ENCODE results near the gene CSNK1G2.

Gene CSNK1G2

GRCh38 chr19:1970003-1970805 is 29.2 kb downstream of the CSNK1G2 start:
- DNase-seq, result no peak

DNA sequence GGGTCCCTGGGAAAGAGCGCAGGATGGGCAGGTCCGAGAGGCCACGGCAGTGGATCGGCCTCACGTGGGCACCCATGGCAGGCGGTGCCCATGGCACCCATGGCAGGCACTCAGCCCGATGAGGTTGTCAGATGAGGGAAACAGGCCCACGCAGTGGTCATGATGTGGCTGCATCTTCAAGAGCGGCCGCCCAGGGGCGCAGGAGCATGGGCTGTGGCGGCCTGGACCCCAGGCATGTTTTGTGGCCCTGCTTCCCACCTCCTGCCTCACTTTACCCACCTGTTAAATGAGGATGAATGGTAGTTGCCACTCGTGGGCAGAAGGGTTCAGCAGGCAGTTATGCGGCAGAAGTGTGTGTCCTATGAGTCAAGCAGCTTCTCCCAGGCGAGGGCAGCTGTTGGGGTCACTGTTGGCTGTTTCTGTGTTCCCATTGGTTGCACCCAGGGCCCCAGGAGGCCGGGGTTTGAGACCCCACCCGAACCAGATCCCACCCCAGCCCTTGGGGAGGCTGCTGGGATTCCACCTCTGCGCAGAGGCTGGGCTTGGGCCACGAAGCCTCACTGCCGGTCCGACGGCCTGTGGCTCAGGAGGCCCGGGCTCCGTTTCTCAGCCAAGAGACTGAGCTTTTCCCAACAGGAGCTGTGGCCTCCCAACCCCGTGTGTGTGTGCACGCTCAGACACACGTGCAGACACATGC is 30.0 kb downstream of the CSNK1G2 start:
- DNase-seq, result no peak

- no peak for DNase-seq
Measured at GRCh38 chr19:1974381-1975161, 33.6 kb downstream of the CSNK1G2 start.

DNA sequence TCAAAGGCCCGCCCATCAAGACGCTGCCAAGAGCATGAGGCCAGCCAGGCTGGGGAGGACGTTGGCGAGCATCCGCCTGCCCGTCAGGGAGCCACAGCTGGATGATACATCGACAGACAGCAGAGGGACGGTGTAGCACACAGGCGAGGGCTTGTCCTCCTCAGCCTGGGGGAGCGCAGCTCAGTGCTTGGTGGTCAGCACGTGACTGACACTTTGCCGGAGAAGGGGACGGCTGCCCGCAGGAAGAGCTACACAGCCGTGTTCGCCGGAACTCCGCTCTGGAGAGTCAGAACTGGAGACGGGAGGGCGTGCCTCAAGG is 34.1 kb downstream of the CSNK1G2 start:
- DNase-seq, result no peak

DNA sequence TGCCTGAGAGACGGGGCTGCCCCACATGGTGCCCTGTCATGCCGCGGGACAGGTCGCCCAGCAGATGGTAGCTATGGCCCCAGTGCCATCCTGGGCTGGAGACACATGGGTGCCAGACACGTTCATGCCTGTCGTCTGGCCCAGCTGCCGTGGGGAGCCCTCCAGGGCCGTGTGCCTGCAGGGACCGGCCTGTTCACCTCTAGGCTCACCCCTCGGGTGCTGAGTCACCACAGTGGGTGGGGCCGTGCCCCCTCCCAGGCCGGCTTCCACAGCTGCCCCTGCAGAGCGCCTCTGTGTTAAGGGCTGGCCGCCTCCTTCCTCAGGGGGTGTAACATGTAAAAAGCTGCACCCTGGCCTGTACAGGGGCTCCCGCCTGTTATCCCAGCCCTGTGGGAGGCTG is 36.1 kb downstream of the CSNK1G2 start:
- DNase-seq, result no peak

DNA sequence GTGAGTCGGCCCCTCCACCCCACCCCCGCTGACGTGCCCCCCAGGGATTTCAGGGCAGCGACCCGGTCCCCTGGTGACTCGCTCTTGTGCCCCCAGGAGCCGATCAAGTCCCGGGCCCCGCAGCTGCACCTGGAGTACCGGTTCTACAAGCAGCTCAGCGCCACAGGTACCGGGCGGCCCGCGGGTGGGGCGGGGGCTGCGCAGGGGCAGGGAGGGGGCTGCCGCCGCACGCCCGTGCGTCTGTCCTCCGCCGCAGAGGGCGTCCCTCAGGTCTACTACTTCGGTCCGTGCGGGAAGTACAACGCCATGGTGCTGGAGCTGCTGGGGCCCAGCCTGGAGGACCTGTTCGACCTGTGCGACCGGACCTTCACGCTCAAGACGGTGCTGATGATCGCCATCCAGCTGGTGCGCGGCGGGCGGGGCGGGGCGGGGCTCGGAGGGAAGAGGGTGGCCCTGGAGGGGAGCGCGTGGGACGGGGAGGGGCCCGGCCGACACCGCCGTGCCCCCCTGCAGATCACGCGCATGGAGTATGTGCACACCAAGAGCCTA is 37.4 kb downstream of the CSNK1G2 start:
- DNase-seq, result no peak

GRCh38 chr19:1979017-1979416 is 38.0 kb downstream of the CSNK1G2 start:
- no peak for DNase-seq

GRCh38 chr19:1979642-1980041 is 38.7 kb downstream of the CSNK1G2 start:
- no peak for DNase-seq

GRCh38 chr19:1980091-1980808 is 39.3 kb downstream of the CSNK1G2 start:
- DNase-seq, result no peak

DNA sequence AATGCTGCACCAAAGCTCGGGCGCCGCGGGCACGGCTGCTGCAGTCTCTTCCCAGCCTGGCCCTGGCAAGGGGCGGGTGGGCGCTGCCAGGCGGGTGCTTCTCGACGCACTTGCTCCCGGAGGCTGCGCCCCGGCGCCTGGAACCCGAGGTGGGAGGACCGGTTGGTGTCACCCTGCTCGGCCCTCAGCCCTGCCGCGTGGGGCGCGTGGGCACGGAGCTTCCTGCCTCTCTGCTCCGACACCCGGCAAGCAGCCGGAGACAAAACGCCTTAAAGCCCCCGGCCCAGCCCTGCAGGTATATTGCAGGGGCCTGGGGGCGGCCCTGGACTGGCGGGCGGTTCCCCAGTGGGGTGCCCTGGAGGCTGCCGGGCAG is 39.8 kb downstream of the CSNK1G2 start:
- no peak for DNase-seq

GRCh38 chr19:1981253-1981652 is 40.3 kb downstream of the CSNK1G2 start:
- no peak for DNase-seq

DNA sequence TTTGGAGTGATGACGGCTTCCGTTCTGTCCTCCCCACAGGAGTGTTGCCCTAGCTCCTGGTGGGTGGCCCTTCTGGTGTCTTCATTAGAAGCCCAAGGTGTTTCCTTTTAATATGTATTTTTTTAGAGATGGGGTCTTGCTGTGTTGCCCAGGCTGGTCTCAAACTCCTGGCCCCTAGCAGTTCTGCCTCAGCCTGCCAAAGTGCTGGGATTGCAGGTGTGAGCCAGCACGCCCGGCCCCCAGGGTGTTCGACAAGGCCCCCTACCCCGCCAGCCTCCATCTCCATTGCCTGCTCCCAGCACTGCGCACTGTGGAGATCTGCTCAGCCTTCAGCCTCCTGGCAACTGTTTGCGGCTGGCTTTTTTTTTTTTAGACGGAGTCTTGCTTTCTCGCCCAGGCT is 43.4 kb downstream of the CSNK1G2 start:
- DNase-seq, result no peak

DNA sequence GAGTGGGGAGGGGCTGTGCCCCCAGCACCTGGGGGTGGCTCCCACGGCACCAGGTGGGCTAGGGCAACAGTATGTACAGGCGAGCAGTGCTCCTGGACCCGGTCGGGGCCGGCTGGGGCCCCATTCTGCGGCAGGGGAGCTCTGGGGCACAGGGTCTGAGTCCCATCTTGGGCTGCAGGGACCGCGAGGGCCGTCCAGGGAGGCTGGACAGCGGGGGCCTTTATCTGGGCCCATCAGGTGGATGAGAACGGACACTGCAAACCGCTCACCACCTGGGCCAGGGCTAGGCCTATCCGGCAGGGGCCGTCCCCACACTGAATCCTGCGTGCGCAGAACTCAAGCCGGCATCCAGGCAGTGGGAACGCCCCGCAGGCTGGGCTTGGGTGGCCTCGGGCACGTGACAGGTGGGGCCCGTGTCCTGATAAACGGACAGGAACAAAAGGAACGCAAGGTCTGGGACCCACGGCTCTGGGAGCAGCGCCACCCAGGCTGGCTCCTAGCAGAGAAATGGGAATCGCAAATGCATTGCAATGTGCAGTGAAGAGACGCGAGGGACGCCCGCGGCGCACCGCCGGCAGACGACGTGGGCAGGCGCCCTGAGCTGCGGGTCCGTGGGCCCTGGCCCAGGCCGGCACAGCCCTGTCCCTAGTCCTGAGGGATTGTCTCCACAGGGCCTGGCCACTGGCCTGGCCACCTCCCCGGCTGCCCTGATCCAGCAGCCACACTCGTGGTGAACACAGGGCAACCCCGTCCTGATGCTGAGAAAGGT is 44.8 kb downstream of the CSNK1G2 start:
- no peak for DNase-seq

DNA sequence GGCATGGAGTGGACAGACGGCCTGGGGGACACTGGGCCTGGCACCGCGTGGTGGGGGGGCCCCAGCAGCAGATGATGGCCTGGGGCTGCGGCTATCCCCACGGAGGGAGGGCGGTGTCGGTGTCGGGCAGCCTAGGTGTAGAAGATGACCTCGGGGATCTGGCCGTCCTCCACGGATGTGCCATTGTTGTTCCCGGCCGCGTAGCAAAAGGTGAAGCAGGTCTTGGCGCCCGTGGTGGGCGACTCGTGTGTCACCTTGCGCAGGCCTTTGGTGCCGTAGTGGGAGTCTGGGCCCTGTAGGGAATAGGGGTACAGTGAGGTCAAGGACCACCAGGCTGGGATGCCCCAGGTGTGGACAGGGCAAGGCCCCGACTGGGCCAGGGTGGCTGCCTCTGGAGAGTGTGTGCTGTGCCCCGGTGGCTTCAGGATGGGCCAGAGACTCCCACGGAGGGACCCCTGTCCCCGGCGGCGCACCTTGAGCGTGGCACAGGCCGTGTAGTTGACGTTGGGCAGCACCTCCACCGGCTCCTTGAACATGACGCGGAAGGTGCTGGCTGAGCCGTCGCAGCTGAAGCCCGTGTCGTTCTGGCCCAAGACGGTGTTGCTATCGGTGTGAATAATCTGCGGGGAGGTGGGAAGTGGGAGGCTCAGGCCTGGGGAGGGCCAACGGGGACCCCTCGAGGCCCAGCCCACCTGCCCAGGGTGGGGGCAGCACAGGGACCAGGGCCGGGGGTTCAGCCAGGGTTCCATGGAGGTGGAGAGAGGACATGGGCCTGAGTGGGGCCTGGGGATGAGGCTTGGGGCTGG is 45.6 kb downstream of the CSNK1G2 start:
- no peak for DNase-seq

- peak; percentile 17 for DNase-seq
Measured at GRCh38 chr19:1987197-1988187, 46.5 kb downstream of the CSNK1G2 start.

DNA sequence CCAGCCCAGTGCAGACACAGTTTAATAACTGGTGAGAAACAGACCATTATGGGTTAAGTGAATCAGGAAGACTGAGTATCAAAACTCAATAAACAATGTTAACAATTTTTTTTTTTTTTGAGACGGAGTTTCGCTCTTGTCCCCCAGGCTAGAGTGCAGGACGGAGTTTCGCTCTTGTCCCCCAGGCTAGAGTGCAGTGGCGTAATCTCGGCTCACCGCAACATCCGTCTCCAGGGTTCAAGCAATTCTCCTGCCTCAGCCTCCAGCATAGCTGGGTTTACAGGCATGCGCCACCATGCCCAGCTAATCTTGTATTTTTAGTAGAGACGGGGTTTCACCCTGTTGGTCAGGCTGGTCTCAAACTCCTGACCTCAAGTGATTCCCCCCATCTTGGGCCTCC is 47.5 kb downstream of the CSNK1G2 start:
- DNase-seq, result peak; percentile 37

- no peak for DNase-seq
Measured at GRCh38 chr19:1989513-1990229, 48.7 kb downstream of the CSNK1G2 start.

DNA sequence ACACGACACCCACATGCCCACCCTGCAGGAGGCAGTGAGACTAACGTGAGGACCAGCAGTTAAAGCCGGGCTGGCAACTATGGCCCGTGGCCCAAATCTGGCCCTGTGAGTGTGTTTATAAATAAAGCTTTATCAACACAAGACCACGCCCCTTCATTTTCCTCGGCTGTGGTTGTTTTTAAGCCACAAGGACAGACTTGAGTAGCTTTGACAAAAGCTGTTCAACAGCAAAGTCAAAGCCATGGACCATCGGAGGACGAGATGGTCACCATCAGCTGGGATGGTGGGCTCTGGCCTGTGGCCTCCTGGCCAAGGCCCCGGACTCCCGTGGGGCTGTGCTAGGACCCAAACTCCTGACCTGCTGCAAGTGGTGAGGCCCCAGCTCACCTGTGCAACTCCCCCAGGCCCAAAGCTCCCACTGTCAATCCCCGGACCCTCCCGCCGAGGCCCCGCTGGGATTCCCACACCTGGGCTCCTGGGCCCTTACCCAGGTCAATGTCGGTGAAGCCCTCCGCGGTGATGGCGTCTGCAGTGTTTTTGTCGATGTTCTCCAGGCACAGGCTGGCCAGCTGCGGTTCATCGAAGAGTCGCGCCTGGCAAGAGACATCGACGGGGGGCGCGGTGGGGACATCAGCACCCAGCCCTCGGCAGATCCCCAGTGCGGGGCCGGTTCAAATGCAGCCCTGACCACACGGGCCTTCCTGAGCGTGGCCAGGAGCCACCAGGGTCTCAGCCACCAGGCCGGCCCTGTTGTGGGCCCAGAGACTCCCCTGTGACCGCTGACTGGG is 49.5 kb downstream of the CSNK1G2 start:
- DNase-seq, result no peak

Measured in MV-4-11 (cell line).